IPS-18c (cell line): ENCODE measurements around the gene GJA5.

ENCODE experiments used
- H3K4me3 ChIP-seq: 2 replicates; pipeline ENCODE4 v1.7.0; 2013; ENCODE audit warnings: low read depth, mild to moderate bottlenecking, low read length, moderate library complexity; ENCODE audit not compliant: insufficient read depth
- H3K9me3 ChIP-seq: one replicate; pipeline ENCODE4 v1.6.1; 2013; ENCODE audit warnings: mild to moderate bottlenecking, low read length, moderate library complexity; ENCODE audit not compliant: control insufficient read depth, insufficient read depth

Gene GJA5

GRCh38 chr1:147717051-147717705 lies 43.2 kb downstream of the GJA5 start:
- no peaks in the 10 kb centered on the region for H3K9me3 ChIP-seq
- H3K4me3 ChIP-seq, result no peak overlapping the region

DNA sequence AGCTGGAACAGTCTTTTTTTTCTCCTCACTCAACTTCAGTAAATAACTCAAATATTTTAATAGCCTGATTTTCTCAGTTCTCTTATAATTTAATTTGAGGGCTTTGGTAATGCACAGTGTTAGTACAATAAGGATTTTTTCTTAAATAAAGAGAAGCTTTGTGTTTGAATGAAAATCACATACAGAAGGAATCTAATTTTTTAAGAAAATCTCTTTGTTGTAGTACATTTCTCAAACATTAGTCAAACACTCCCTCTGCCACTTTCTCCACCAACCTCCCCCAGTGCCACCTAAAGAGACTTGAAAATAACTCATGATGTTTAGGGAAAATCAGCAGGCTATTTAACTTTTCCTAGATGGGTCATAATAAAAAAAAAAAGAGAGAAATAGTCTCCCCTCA lies 47.8 kb downstream of the GJA5 start:
- H3K9me3 ChIP-seq, result no peaks in the 10 kb centered on the region

More for the DNA sequence above, 47.8 kb downstream of the GJA5 start:
- H3K4me3 ChIP-seq, result no peak overlapping the region
